Neural crest cell (in vitro differentiated cells): ENCODE measurements around the gene CDRT4. TPM values are rescaled to one million over a fixed set of nuclear protein-coding genes. Genes with fewer than 3 reads are reported as not detected.

Experiments used
- DNase-seq: peaks from one replicate; pipeline ENCODE4 v3.0.0; 2021; ENCODE audit warnings: low read depth, mixed read lengths, low spot score
- H3K27ac Mint-ChIP-seq: one replicate; pipeline ENCODE4 v1.8.0; 2021; ENCODE audit warnings: mild to moderate bottlenecking, mixed read lengths; ENCODE audit not compliant: unreplicated experiment
- H3K27me3 Mint-ChIP-seq: 2 replicates; pipeline ENCODE4 v1.8.0; 2021; ENCODE audit warnings: low read depth, mild to moderate bottlenecking, mixed read lengths
- H3K36me3 Mint-ChIP-seq: 2 replicates; pipeline ENCODE4 v1.8.0; 2021; ENCODE audit warnings: low read depth, mild to moderate bottlenecking, mixed read lengths
- H3K4me1 Mint-ChIP-seq: 2 replicates; pipeline ENCODE4 v1.8.0; 2021; ENCODE audit warnings: mixed read lengths
- H3K4me3 Mint-ChIP-seq: one replicate; pipeline ENCODE4 v1.8.0; 2021; ENCODE audit warnings: mild to moderate bottlenecking, mixed read lengths
- H3K9me3 Mint-ChIP-seq: 2 replicates; pipeline ENCODE4 v1.8.0; 2021; ENCODE audit warnings: mixed read lengths
- CTCF ChIP-seq: fragments of 200-600 bp; sonication (generic); conservative IDR thresholded peaks from 2 replicates; pipeline ENCODE4 v1.5.0; 2021; ENCODE audit warnings: antibody characterized with exemption, mild to moderate bottlenecking
- total RNA-seq: library from RNA; stranded (reverse); gene quantifications from 2 replicates; pipeline ENCODE4 v1.2.1, GENCODE V29; 2021

CDRT4 gene
- total RNA-seq, 1 donor from 2014 or later, result 2.8 TPM

GRCh38 chr17:15408803-15409202, 58.6 kb downstream of the CDRT4 start:
- peaks cover 2% of the 10 kb centered on the region for H3K9me3 Mint-ChIP-seq
- no peak for DNase-seq
- no peaks in the 10 kb centered on the region for H3K36me3 Mint-ChIP-seq
- H3K4me1 Mint-ChIP-seq, result peaks cover 20% of the 10 kb centered on the region
- H3K27ac Mint-ChIP-seq, result no peak overlapping the region
- TF ChIP-seq CTCF, result no peak
- H3K27me3 Mint-ChIP-seq, result no peaks in the 10 kb centered on the region
- no peak overlapping the region for H3K4me3 Mint-ChIP-seq

- DNase-seq, result no peak
- TF ChIP-seq CTCF, result no peak
- Mint-ChIP-seq H3K9me3 (no peaks in the 10 kb centered on the region), H3K27ac (no peak overlapping the region), H3K27me3 (no peaks in the 10 kb centered on the region), H3K36me3 (no peaks in the 10 kb centered on the region), H3K4me3 (no peak overlapping the region), H3K4me1 (peaks cover 7% of the 10 kb centered on the region)
Observed at GRCh38 chr17:15406081-15406480, 61.3 kb downstream of the CDRT4 start.

GRCh38 chr17:15405058-15405415, 62.4 kb downstream of the CDRT4 start:
- no peaks in the 10 kb centered on the region for H3K36me3 Mint-ChIP-seq
- no peak for DNase-seq
- no peaks in the 10 kb centered on the region for H3K27me3 Mint-ChIP-seq
- H3K4me1 Mint-ChIP-seq, result peaks cover 7% of the 10 kb centered on the region
- H3K4me3 Mint-ChIP-seq, result no peak overlapping the region
- H3K27ac Mint-ChIP-seq, result no peak overlapping the region
- no peak for TF ChIP-seq CTCF
- H3K9me3 Mint-ChIP-seq, result no peaks in the 10 kb centered on the region

- no peak overlapping the region for H3K27ac Mint-ChIP-seq
- H3K4me3 Mint-ChIP-seq, result no peak overlapping the region
- TF ChIP-seq CTCF, result no peak
- H3K36me3 Mint-ChIP-seq, result no peaks in the 10 kb centered on the region
- H3K9me3 Mint-ChIP-seq, result no peaks in the 10 kb centered on the region
- no peak for DNase-seq
- peaks cover 2% of the 10 kb centered on the region for H3K4me1 Mint-ChIP-seq
- H3K27me3 Mint-ChIP-seq, result no peaks in the 10 kb centered on the region
Observed at GRCh38 chr17:15404106-15405057, 63.0 kb downstream of the CDRT4 start.

- TF ChIP-seq CTCF, result no peak
- Mint-ChIP-seq H3K4me1 (peaks cover 8% of the 10 kb centered on the region), H3K27me3 (no peaks in the 10 kb centered on the region), H3K9me3 (no peaks in the 10 kb centered on the region), H3K4me3 (no peak overlapping the region), H3K36me3 (no peaks in the 10 kb centered on the region), H3K27ac (no peak overlapping the region)
- DNase-seq, result no peak
Observed at GRCh38 chr17:15403276-15403939, 64.0 kb downstream of the CDRT4 start.
